ENCODE results near the gene AOPEP. TPM values are rescaled to one million over a fixed set of nuclear protein-coding genes. Genes with fewer than 3 reads are reported as not detected.

AOPEP gene
- total RNA-seq, 1 experiment from 2014 or later = 15.0 TPM

- no peak overlapping the region for H3K23ac ChIP-seq (ENCODE audit: insufficient read length, low read depth, low read length)
- no peaks in the 10 kb centered on the region for H3K27me3 ChIP-seq (ENCODE audit: insufficient read depth, low read length)
- Mint-ChIP-seq H3K27ac (no peak overlapping the region), H3K36me3 (ENCODE audit: insufficient read depth in 1 of 3, low read depth in 3 of 3) (peaks cover 2 to 11% (median 5%) of the 10 kb centered on the region in 3 experiments; a peak in 5 of 7 replicates), H3K4me1 (peaks cover 10 to 28% of the 10 kb centered on the region in 2 experiments), H3K9me3 (no peaks in the 10 kb centered on the region; a peak in 1 of 5 replicates), H3K4me3 (no peak overlapping the region), H3K27me3 (ENCODE audit: low read depth) (no peaks in the 10 kb centered on the region)
- no peak overlapping the region for H3K4ac ChIP-seq (ENCODE audit: low read depth, low read length)
- no peak overlapping the region for H3K14ac ChIP-seq (ENCODE audit: insufficient read depth, low read length)
- H4K91ac ChIP-seq (ENCODE audit: insufficient read length, low read depth, low read length) = no peak overlapping the region
- H3K79me1 ChIP-seq (ENCODE audit: insufficient read depth, low read depth, low read length, poor library complexity, severe bottlenecking) = no peaks in the 10 kb centered on the region
- no peak overlapping the region for H2AFZ ChIP-seq (ENCODE audit: low read length)
- WGBS (ENCODE audit: extremely low coverage, insufficient read length, low lambda C conversion rate) = no CpG with 5 or more reads among the region's 7 CpGs
- H2BK15ac ChIP-seq (ENCODE audit: low read depth, low read length) = no peak overlapping the region
- H3K18ac ChIP-seq (ENCODE audit: insufficient read length, low read depth, low read length) = no peak overlapping the region
- no peak overlapping the region for H4K5ac ChIP-seq (ENCODE audit: insufficient read length, low read depth, low read length)
- DNase-seq = no peak
- no peak overlapping the region for H3K4me2 ChIP-seq (ENCODE audit: insufficient read depth, insufficient read length, low read length)
- no peak overlapping the region for H2BK5ac ChIP-seq (ENCODE audit: insufficient read length, low read length)
- H3K9me3 ChIP-seq (ENCODE audit: control insufficient read depth, low read depth, low read length) = no peaks in the 10 kb centered on the region
- H4K20me1 ChIP-seq (ENCODE audit: control insufficient read depth, insufficient read depth, insufficient read length) = no peaks in the 10 kb centered on the region
- TF ChIP-seq CTCF (conservative IDR thresholded peaks at IDR 0.05) = no peak
- H2BK20ac ChIP-seq (ENCODE audit: low read depth, low read length, poor library complexity, severe bottlenecking) = no peak overlapping the region
- H2BK120ac ChIP-seq (ENCODE audit: low read depth, low read length, poor library complexity, severe bottlenecking) = no peak overlapping the region
- no peak overlapping the region for H3K27ac ChIP-seq (ENCODE audit: insufficient read length, low read depth, low read length)
- no peak overlapping the region for H4K8ac ChIP-seq (replicated peaks; ENCODE audit: insufficient read length, low read depth, low read length)
- H3K79me2 ChIP-seq (ENCODE audit: insufficient read depth, low read length) = no peaks in the 10 kb centered on the region; the same call in 1 of the 2 replicates
- H3K23me2 ChIP-seq (ENCODE audit: insufficient read length, low read depth, low read length, poor library complexity, severe bottlenecking) = no peaks in the 10 kb centered on the region
- no peak overlapping the region for H2BK12ac ChIP-seq (ENCODE audit: insufficient read length, low read depth, low read length)
- no peak overlapping the region for H3K56ac ChIP-seq (ENCODE audit: insufficient read length, low read depth, low read length)
- H3K9ac ChIP-seq (ENCODE audit: extremely low read depth, insufficient read length, low read length) = no peak overlapping the region
- no peak overlapping the region for H3T11ph ChIP-seq (ENCODE audit: low read length)
- H2AK5ac ChIP-seq (ENCODE audit: insufficient read length, low read length) = no peak overlapping the region
- H3K4me1 ChIP-seq (ENCODE audit: insufficient read depth, low read length) = peaks cover 4% of the 10 kb centered on the region; the same call in 1 of the 2 replicates
Observed at GRCh38 chr9:94760010-94760409, 33.5 kb downstream of the AOPEP start.
